GM10248 (cell line): Measurements from ENCODE around the gene SLC2A8.

ENCODE experiments used
- CTCF ChIA-PET: fragments of 300-600 bp; sonication (Branson Sonifier 250); formaldehyde crosslinking; extraction: SDS; loops from one replicate; lab custom pipeline; 2021; ENCODE audit warnings: antibody characterized with exemption; lab: Yijun Ruan, JAX
- POLR2A ChIA-PET: fragments of 350-650 bp; sonication (Branson Sonifier 250); formaldehyde crosslinking; extraction: SDS; loops from one replicate; lab custom pipeline; 2020; ENCODE audit warnings: antibody characterized with exemption; lab: Yijun Ruan, JAX
- DNase-seq: peaks from one replicate; pipeline ENCODE4 v3.0.0; 2012; ENCODE audit errors: extremely low spot score
- CTCF ChIP-seq: IDR thresholded peaks from 2 replicates; pipeline ENCODE4 v1.5.1; 2012; ENCODE audit warnings: mild to moderate bottlenecking, low read depth; ENCODE audit errors: extremely low read depth, missing control alignments, control extremely low read depth

Gene SLC2A8

DNA sequence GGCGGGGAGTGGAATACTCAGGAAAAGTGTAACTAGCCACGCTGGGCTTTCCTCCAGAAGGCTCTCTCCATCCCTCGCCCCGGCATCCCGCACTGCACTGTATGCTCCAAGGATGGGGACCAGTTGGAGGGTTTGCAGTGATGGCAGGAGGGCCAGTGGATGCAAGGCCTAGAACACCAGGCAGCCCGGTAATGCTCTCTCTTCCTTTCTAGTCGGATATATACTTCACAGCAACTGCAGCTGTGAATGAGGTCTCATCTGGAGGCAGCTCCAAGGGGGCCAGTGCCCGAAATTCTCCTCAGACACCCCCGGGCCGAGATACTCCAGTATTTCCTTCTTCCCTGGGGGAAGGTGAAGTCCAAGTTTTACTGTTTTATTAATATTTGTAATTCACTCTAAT lies 10.0 kb upstream of the SLC2A8 start:
- no peak for TF ChIP-seq CTCF
- ChIA-PET POLR2A (no interaction called here), CTCF (interaction anchor here (1.0 to 1.3 kb wide), 2 partner anchors 83 to 172 kb away, joined by 3 read pairs; no protein-coding TSS in a partner anchor)
- DNase-seq: no peak

DNA sequence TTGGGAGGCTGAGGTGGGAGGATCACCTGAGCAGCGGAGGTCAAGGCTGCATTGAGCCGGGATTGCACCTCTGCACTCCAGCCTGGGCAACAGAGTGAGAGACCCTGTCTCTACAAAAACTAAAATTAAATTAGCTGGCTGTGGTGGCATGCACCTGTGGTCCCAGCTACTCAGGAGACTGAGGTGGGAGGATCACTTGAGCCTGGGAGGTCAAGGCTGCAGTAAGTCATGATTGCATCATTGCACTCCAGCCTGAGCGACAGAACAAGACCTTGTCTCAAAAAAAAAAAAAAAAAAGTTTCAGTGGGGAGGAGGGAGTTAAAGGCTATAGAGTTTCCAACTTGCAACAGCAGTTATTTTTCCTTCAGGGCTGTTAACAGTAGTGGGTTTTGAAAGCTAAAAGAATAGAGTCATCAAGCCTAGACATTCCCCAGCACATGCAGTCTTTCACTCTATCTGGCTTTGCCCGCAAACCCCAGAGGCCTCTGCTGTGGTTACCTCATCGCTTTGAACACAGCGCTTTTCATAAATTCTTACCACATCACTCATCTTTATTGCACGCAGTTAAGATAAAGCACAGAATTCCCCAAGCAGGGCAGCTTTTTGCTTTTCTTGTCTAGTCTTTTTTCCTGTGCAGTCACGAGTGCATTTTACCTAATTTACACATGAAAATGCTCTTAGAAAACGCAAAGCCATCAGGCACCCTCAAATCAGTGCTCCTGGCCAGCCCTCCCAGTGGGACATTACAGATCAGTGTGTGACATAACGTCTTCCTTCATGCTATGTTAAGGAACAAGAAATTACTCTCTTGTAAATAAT lies 8.7 kb upstream of the SLC2A8 start:
- DNase-seq: peak; percentile 70
- POLR2A ChIA-PET: no interaction called here
- CTCF ChIA-PET: interaction anchor here (1.0 to 2.4 kb wide), 3 partner anchors 9 to 174 kb away, joined by 3 to 12 read pairs (median 3); partner anchors contain the start of gene SLC2A8
- no peak for TF ChIP-seq CTCF

DNA sequence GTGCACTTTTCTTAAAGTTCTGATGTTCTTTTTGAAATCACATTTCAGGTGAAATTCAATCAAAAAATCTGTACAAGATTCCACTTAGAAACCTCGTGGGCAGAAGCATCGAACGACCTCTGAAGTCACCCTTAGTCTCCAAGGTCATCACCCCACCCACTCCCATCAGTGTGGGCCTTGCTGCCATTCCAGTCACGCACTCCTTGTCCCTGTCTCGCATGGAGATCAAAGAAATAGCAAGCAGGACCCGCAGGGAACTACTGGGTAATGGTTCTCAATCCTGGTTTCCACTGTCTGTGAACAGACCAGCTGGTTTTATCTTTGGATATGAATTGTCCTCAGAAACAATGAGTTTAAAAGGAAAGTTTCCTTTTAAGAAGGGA lies 8.1 kb upstream of the SLC2A8 start:
- CTCF ChIA-PET: interaction anchor here (2.4 kb wide), 1 partner anchor 8 kb away, joined by 12 read pairs; the partner anchor contains the start of gene SLC2A8
- no peak for TF ChIP-seq CTCF

GRCh38 chr9:127389381-127390247 lies 7.4 kb upstream of the SLC2A8 start:
- POLR2A ChIA-PET: no interaction called here
- no peak for DNase-seq
- no peak for TF ChIP-seq CTCF
- CTCF ChIA-PET: interaction anchor here (2.4 kb wide), 1 partner anchor 8 kb away, joined by 12 read pairs; the partner anchor contains the start of gene SLC2A8

More for the DNA sequence above, 8.1 kb upstream of the SLC2A8 start:
- POLR2A ChIA-PET: no interaction called here
- no peak for DNase-seq

DNA sequence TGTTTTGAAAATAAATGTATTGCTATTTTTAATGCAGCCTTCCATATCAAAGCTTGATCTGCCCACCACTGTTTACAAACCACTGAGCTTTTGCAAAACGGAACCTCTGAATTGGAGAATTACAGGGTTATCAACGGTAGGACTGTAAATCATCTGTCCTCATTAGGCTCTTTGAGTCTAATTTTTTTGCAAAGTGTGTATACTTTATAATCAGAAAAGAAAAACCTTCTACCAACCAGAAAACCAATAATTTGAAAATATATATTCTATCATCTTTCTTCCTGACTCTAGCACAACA lies 6.8 kb upstream of the SLC2A8 start:
- DNase-seq: no peak
- POLR2A ChIA-PET: no interaction called here
- no peak for TF ChIP-seq CTCF
- CTCF ChIA-PET: no interaction called here

DNA sequence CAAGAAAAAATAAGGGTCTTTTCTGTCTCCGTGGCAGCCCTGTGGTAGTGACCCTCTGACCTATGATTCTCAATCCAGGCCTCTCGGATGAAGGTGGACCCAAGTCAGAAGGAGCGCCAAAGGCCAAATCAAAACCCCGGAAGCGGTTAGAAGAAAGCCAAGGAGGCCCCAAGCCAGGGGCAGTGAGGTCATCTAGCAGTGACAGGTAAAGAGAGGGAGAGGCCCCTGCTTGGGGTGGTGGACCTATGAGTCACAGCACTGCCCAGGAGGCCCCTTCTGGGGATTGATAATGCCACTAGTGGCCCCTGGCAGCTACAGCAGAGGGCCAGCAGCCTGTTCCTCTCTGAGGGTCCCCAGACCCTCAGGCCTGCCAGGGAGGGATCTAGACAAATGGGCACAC lies 6.4 kb upstream of the SLC2A8 start:
- no peak for TF ChIP-seq CTCF
- CTCF ChIA-PET: no interaction called here

More for the DNA sequence above, 6.4 kb upstream of the SLC2A8 start:
- POLR2A ChIA-PET: no interaction called here
- DNase-seq: no peak
